Measurements from ENCODE around the gene ABR. TPM values are rescaled to one million over a fixed set of nuclear protein-coding genes. Genes with fewer than 3 reads are reported as not detected.

The ABR gene
- total and polyA plus RNA-seq, 2 of the 13 experiments (the other 11 are each of a cell fraction or from before 2014, with no cell fraction given), result 12.4 to 40.4 TPM

- no peak for TF ChIP-seq ZBTB49 (CRISPR knock-in tag; IDR thresholded peaks at IDR 0.05; ENCODE audit: borderline replicate concordance)
- no peak for TF ChIP-seq MYC (CRISPR knock-in tag; IDR thresholded peaks at IDR 0.05; ENCODE audit: borderline replicate concordance)
- peak; percentile 77 for TF ChIP-seq RBFOX2 (IDR thresholded peaks at IDR 0.05; ENCODE audit: low read depth, low read length)
- TF ChIP-seq RAD21 (CRISPR knock-in tag; IDR thresholded peaks at IDR 0.05), result 0 out of 2 replicates have a peak, but pooled peaks have one; percentile 36
- peak; percentile 34; the same call in 1 of the 2 replicates for TF ChIP-seq ARID4A (CRISPR knock-in tag; IDR thresholded peaks at IDR 0.05; ENCODE audit: borderline replicate concordance)
- TF ChIP-seq HOXA9 (CRISPR knock-in tag; IDR thresholded peaks at IDR 0.05; ENCODE audit: borderline replicate concordance), result 0 out of 2 replicates have a peak, but pooled peaks have one; percentile 42
- peak; percentile 42; the same call in 1 of the 2 replicates for TF ChIP-seq ARNTL (CRISPR knock-in tag; IDR thresholded peaks at IDR 0.05)
- no peak for TF ChIP-seq LCORL (IDR thresholded peaks at IDR 0.05)
- TF ChIP-seq LCORL (CRISPR knock-in tag; IDR thresholded peaks at IDR 0.05), result 0 out of 2 replicates have a peak, but pooled peaks have one; percentile 28
- TF ChIP-seq ZBTB1 (CRISPR knock-in tag; IDR thresholded peaks at IDR 0.05; ENCODE audit: borderline replicate concordance), result no peak
- peak; percentile 10; the same call in 1 of the 2 replicates for TF ChIP-seq PATZ1 (CRISPR knock-in tag; IDR thresholded peaks at IDR 0.05)
- TF ChIP-seq GZF1 (CRISPR knock-in tag; IDR thresholded peaks at IDR 0.05), result no peak
- no peak for TF ChIP-seq ZNF414 (CRISPR knock-in tag; IDR thresholded peaks at IDR 0.05)
- TF ChIP-seq ZBTB8A (CRISPR knock-in tag; IDR thresholded peaks at IDR 0.05; ENCODE audit: borderline replicate concordance, low read depth), result peak; percentile 39; the same call in 1 of the 2 replicates
- peak; percentile 19; the same call in 1 of the 2 replicates for TF ChIP-seq TMF1 (CRISPR knock-in tag; IDR thresholded peaks at IDR 0.05; ENCODE audit: low read depth)
- TF ChIP-seq EEA1 (CRISPR knock-in tag; IDR thresholded peaks at IDR 0.05; ENCODE audit: borderline replicate concordance), result peak; percentile 61; the same call in 1 of the 2 replicates
- no peak for TF ChIP-seq ZNF232 (CRISPR knock-in tag; IDR thresholded peaks at IDR 0.05; ENCODE audit: borderline replicate concordance)
Measured at GRCh38 chr17:1108765-1109605, 70.8 kb downstream of the ABR start (continued).
